NCI-H1694 treated with DMSO at 0.1 percent for 48 hours (cell line): ENCODE measurements around the gene PASK.

Source experiments
- DNase-seq: peaks from one replicate; lab custom pipeline; 2025; lab: John Stamatoyannopoulos, UW

The PASK gene

GRCh38 chr2:241147336-241147735, 1.9 kb downstream of the PASK start:
- no peak for DNase-seq

GRCh38 chr2:241146286-241146685, 3.0 kb downstream of the PASK start:
- DNase-seq: no peak

GRCh38 chr2:241142593-241142992, 6.7 kb downstream of the PASK start:
- DNase-seq: no peak

- no peak for DNase-seq
Observed at GRCh38 chr2:241142063-241142462, 7.2 kb downstream of the PASK start.

GRCh38 chr2:241141214-241141770, 8.0 kb downstream of the PASK start:
- DNase-seq: no peak

GRCh38 chr2:241140445-241140840, 8.8 kb downstream of the PASK start:
- DNase-seq: no peak

- DNase-seq: no peak
Observed at GRCh38 chr2:241139531-241140444, 9.5 kb downstream of the PASK start.

- DNase-seq: no peak
Observed at GRCh38 chr2:241138471-241138870, 10.8 kb downstream of the PASK start.

GRCh38 chr2:241137276-241138190, 11.7 kb downstream of the PASK start:
- DNase-seq: no peak

- no peak for DNase-seq
Observed at GRCh38 chr2:241136661-241137260, 12.5 kb downstream of the PASK start.

- DNase-seq: no peak
Observed at GRCh38 chr2:241136191-241136590, 13.1 kb downstream of the PASK start.

- no peak for DNase-seq
Observed at GRCh38 chr2:241135737-241136136, 13.5 kb downstream of the PASK start.

GRCh38 chr2:241134711-241135110, 14.6 kb downstream of the PASK start:
- no peak for DNase-seq

GRCh38 chr2:241133436-241133820, 15.8 kb downstream of the PASK start:
- DNase-seq: no peak

- no peak for DNase-seq
Observed at GRCh38 chr2:241132538-241133435, 16.5 kb downstream of the PASK start.

GRCh38 chr2:241131531-241131930, 17.7 kb downstream of the PASK start:
- DNase-seq: no peak

GRCh38 chr2:241130316-241130715, 19.0 kb downstream of the PASK start:
- no peak for DNase-seq

- DNase-seq: no peak
Observed at GRCh38 chr2:241129086-241129871, 20.0 kb downstream of the PASK start.

- DNase-seq: no peak
Observed at GRCh38 chr2:241128266-241128665, 21.0 kb downstream of the PASK start.

GRCh38 chr2:241126771-241127202, 22.5 kb downstream of the PASK start:
- DNase-seq: no peak
